ENCODE measurements around the gene DDTL.
"Not testable (repeated sequence)": the region's sequence is repeated elsewhere in the genome, so short reads cannot be mapped to it uniquely, and the experiment has no call there.

DDTL gene

GRCh38 chr22:23966568-23966967, at the start of gene DDTL:
DDTL (plus strand) TSS chr22:23966888; CDS start chr22:23966915, 27 bp downstream.
- not testable (repeated sequence) for DNase-seq

- DNase-seq = not testable (repeated sequence)
Observed at GRCh38 chr22:23920267-23920611, 46.4 kb upstream of the DDTL start.

- not testable (repeated sequence) for DNase-seq
Observed at GRCh38 chr22:23921586-23922201, 45.0 kb upstream of the DDTL start.

GRCh38 chr22:23922921-23923320, 43.8 kb upstream of the DDTL start:
- DNase-seq = no peak

GRCh38 chr22:23925020-23925606, 41.6 kb upstream of the DDTL start:
- DNase-seq = no peak

- no peak for DNase-seq
Observed at GRCh38 chr22:23926561-23926960, 40.1 kb upstream of the DDTL start.

- DNase-seq = no peak
Observed at GRCh38 chr22:23938328-23939016, 28.2 kb upstream of the DDTL start.

- DNase-seq = no peak
Observed at GRCh38 chr22:23939017-23939357, 27.7 kb upstream of the DDTL start.

- not testable (repeated sequence) for DNase-seq
Observed at GRCh38 chr22:23940166-23940565, 26.5 kb upstream of the DDTL start.

- DNase-seq = not testable (repeated sequence)
Observed at GRCh38 chr22:23947391-23947790, 19.3 kb upstream of the DDTL start.

- DNase-seq = not testable (repeated sequence)
Observed at GRCh38 chr22:23949764-23950163, 16.9 kb upstream of the DDTL start.

- DNase-seq = not testable (repeated sequence)
Observed at GRCh38 chr22:23951383-23951782, 15.3 kb upstream of the DDTL start.

- DNase-seq = not testable (repeated sequence)
Observed at GRCh38 chr22:23952794-23953405, 13.8 kb upstream of the DDTL start.

- DNase-seq = not testable (repeated sequence)
Observed at GRCh38 chr22:23953485-23953884, 13.2 kb upstream of the DDTL start.

GRCh38 chr22:23954193-23954990, 12.3 kb upstream of the DDTL start:
- DNase-seq = not testable (repeated sequence)

GRCh38 chr22:23954991-23955305, 11.7 kb upstream of the DDTL start:
- DNase-seq = not testable (repeated sequence)

GRCh38 chr22:23955886-23956285, 10.8 kb upstream of the DDTL start:
- DNase-seq = not testable (repeated sequence)

- DNase-seq = peak; percentile 64
Observed at GRCh38 chr22:23956301-23956900, 10.3 kb upstream of the DDTL start.

GRCh38 chr22:23961084-23961771, 5.5 kb upstream of the DDTL start, which contains the start of gene GSTT2B:
GSTT2B (minus strand) TSS chr22:23961195; CDS start chr22:23961131, 64 bp downstream.
- not testable (repeated sequence) for DNase-seq

- DNase-seq = not testable (repeated sequence)
Observed at GRCh38 chr22:23966094-23966493, 594 bp upstream of the DDTL start.

GRCh38 chr22:23969071-23969470, 2.4 kb downstream of the DDTL start:
- DNase-seq = no peak

- DNase-seq = no peak
Observed at GRCh38 chr22:23970201-23970641, 3.5 kb downstream of the DDTL start.
